ENCODE measurements around the gene ABHD17C. TPM values are rescaled to one million over a fixed set of nuclear protein-coding genes. Genes with fewer than 3 reads are reported as not detected.

ABHD17C gene
- total RNA-seq, 1 donor from 2014 or later = 12.5 TPM

GRCh38 chr15:80660119-80660518 lies 35.0 kb upstream of the ABHD17C start:
- no peak for DNase-seq (ENCODE audit: extremely low spot score in 2 of 2)
- no peaks in the 10 kb centered on the region for H3K4me1 ChIP-seq

GRCh38 chr15:80662129-80662528 lies 33.0 kb upstream of the ABHD17C start:
- Histone ChIP-seq H3K4me3 (no peak overlapping the region), H3K4me1 (no peaks in the 10 kb centered on the region), H3K27ac (no peak overlapping the region), H3K27me3 (no peaks in the 10 kb centered on the region), H3K36me3 (no peaks in the 10 kb centered on the region), H3K9me3 (no peaks in the 10 kb centered on the region)
- TF ChIP-seq POLR2AphosphoS5 (IDR thresholded peaks at IDR 0.05; ENCODE audit: insufficient read depth in 1 of 2, low read depth in 1 of 2) = no peak
- TF ChIP-seq CTCF (IDR thresholded peaks at IDR 0.05) = no peak
- TF ChIP-seq POLR2A (IDR thresholded peaks at IDR 0.05) = no peak
- intact Hi-C loops (cut with DNase I) = no loop called here
- DNase-seq (ENCODE audit: extremely low spot score in 2 of 2) = no peak

More at GRCh38 chr15:80660119-80660518, 35.0 kb upstream of the ABHD17C start:
- intact Hi-C loops (cut with DNase I) = no loop called here
- TF ChIP-seq POLR2A (IDR thresholded peaks at IDR 0.05) (no peak), POLR2AphosphoS5 (IDR thresholded peaks at IDR 0.05; ENCODE audit: insufficient read depth in 1 of 2, low read depth in 1 of 2) (no peak), CTCF (IDR thresholded peaks at IDR 0.05) (no peak)
- Histone ChIP-seq H3K27ac (no peak overlapping the region), H3K27me3 (no peaks in the 10 kb centered on the region), H3K36me3 (no peaks in the 10 kb centered on the region), H3K4me3 (no peak overlapping the region), H3K9me3 (no peaks in the 10 kb centered on the region)

GRCh38 chr15:80662757-80663553 lies 32.2 kb upstream of the ABHD17C start:
- intact Hi-C loops (cut with DNase I) = no loop called here
- Histone ChIP-seq H3K27ac (no peak overlapping the region), H3K27me3 (no peaks in the 10 kb centered on the region), H3K9me3 (no peaks in the 10 kb centered on the region), H3K36me3 (no peaks in the 10 kb centered on the region), H3K4me3 (no peak overlapping the region), H3K4me1 (no peaks in the 10 kb centered on the region)
- peak in 1 of 2 donors; percentile 74 for TF ChIP-seq POLR2AphosphoS5 (IDR thresholded peaks at IDR 0.05; ENCODE audit: insufficient read depth in 1 of 2, low read depth in 1 of 2)
- TF ChIP-seq CTCF (IDR thresholded peaks at IDR 0.05) = no peak
- no peak for DNase-seq (ENCODE audit: extremely low spot score in 2 of 2)

GRCh38 chr15:80665151-80665550 lies 30.0 kb upstream of the ABHD17C start:
- intact Hi-C loops (cut with DNase I) = no loop called here
- Histone ChIP-seq H3K4me3 (no peak overlapping the region), H3K27ac (no peak overlapping the region), H3K27me3 (no peaks in the 10 kb centered on the region), H3K9me3 (no peaks in the 10 kb centered on the region), H3K4me1 (no peaks in the 10 kb centered on the region), H3K36me3 (no peaks in the 10 kb centered on the region)
- peak in 1 of 2 donors; percentile 22 for DNase-seq (ENCODE audit: extremely low spot score in 2 of 2)
- TF ChIP-seq POLR2A (IDR thresholded peaks at IDR 0.05) = no peak
- TF ChIP-seq CTCF (IDR thresholded peaks at IDR 0.05) = no peak

GRCh38 chr15:80667936-80668335 lies 27.2 kb upstream of the ABHD17C start:
- intact Hi-C loops (cut with DNase I) = no loop called here
- Histone ChIP-seq H3K9me3 (no peaks in the 10 kb centered on the region), H3K4me1 (no peaks in the 10 kb centered on the region), H3K36me3 (no peaks in the 10 kb centered on the region), H3K27ac (no peak overlapping the region), H3K27me3 (no peaks in the 10 kb centered on the region), H3K4me3 (no peak overlapping the region)
- TF ChIP-seq POLR2A (IDR thresholded peaks at IDR 0.05) = no peak
- no peak for TF ChIP-seq CTCF (IDR thresholded peaks at IDR 0.05)
- TF ChIP-seq POLR2AphosphoS5 (IDR thresholded peaks at IDR 0.05; ENCODE audit: insufficient read depth in 1 of 2, low read depth in 1 of 2) = no peak
- DNase-seq (ENCODE audit: extremely low spot score in 2 of 2) = no peak

All from vagina (tissue), 2 donors.